H1 (cell line): ENCODE data around the gene CTAG2.

Experiments used
- SIRT6 ChIP-seq: IDR thresholded peaks from one replicate; pipeline ENCODE4 v1.7.1; 2012; ENCODE audit warnings: low read length, inconsistent platforms
- SUZ12 ChIP-seq: fragments of 200-600 bp; sonication (generic); IDR thresholded peaks from 2 replicates; pipeline ENCODE4 v1.6.1; 2012; ENCODE audit warnings: mild to moderate bottlenecking, inconsistent platforms, low read length, moderate library complexity, mixed read lengths
- TCF12 ChIP-seq: IDR thresholded peaks from 2 replicates; pipeline ENCODE4 v1.6.1; 2011; ENCODE audit warnings: low read depth, mild to moderate bottlenecking, low read length
- TF ChIP-seq, protein P1 (sequence below): IDR thresholded peaks from 2 replicates; pipeline ENCODE4 v1.6.1; 2011; ENCODE audit warnings: low read length, improper control_type of control experiment
- TF ChIP-seq, protein P2 (sequence below), 3 experiments: IDR thresholded peaks; 1 replicate in 2 of 3; 2 replicates in 1 of 3; pipeline versions ENCODE4 v1.5.1 to v1.6.1; 2011; ENCODE audit warnings: low read length in 3 of 3, mild to moderate bottlenecking in 3 of 3, inconsistent platforms in 2 of 3, low read depth in 1 of 3, moderate library complexity in 1 of 3; ENCODE audit not compliant: insufficient read depth in 1 of 3; ENCODE audit errors: control extremely low read depth in 1 of 3

DNA sequence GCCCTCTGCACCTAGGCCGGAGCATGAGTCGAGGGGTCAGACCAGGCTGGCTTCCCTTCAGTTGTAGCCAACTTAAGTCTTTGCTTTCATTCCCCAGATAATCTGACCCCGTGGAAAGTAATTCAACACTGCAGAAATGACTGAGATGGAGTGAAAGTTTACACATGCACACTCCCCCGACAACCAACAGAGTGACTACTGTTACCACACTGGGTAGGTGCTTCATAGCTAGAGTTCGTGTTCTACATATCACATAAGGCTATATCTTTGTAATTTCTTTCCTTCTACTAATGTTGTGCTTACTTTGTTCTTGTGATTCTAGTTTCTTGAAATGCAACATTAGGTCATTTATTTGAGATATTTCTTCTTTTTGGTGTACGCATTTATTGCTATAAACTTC lies 7.2 kb upstream of the CTAG2 start:
- no peak for TF ChIP-seq SUZ12
- TF ChIP-seq, protein P1, sequence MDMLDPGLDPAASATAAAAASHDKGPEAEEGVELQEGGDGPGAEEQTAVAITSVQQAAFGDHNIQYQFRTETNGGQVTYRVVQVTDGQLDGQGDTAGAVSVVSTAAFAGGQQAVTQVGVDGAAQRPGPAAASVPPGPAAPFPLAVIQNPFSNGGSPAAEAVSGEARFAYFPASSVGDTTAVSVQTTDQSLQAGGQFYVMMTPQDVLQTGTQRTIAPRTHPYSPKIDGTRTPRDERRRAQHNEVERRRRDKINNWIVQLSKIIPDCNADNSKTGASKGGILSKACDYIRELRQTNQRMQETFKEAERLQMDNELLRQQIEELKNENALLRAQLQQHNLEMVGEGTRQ = no peak
- TF ChIP-seq, protein P2, sequence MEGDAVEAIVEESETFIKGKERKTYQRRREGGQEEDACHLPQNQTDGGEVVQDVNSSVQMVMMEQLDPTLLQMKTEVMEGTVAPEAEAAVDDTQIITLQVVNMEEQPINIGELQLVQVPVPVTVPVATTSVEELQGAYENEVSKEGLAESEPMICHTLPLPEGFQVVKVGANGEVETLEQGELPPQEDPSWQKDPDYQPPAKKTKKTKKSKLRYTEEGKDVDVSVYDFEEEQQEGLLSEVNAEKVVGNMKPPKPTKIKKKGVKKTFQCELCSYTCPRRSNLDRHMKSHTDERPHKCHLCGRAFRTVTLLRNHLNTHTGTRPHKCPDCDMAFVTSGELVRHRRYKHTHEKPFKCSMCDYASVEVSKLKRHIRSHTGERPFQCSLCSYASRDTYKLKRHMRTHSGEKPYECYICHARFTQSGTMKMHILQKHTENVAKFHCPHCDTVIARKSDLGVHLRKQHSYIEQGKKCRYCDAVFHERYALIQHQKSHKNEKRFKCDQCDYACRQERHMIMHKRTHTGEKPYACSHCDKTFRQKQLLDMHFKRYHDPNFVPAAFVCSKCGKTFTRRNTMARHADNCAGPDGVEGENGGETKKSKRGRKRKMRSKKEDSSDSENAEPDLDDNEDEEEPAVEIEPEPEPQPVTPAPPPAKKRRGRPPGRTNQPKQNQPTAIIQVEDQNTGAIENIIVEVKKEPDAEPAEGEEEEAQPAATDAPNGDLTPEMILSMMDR (IDR thresholded peaks at IDR 0.05; ENCODE audit: control extremely low read depth in 1 of 3, insufficient read depth in 1 of 3, low read depth in 1 of 3, low read length in 3 of 3) = no peak
- TF ChIP-seq SIRT6 = no peak
- no peak for TF ChIP-seq TCF12
